ENCODE results near the gene ANKRD10.
"Not testable (repeated sequence)": the region's sequence is repeated elsewhere in the genome, so short reads cannot be mapped to it uniquely, and the experiment has no call there.

Gene ANKRD10

DNA sequence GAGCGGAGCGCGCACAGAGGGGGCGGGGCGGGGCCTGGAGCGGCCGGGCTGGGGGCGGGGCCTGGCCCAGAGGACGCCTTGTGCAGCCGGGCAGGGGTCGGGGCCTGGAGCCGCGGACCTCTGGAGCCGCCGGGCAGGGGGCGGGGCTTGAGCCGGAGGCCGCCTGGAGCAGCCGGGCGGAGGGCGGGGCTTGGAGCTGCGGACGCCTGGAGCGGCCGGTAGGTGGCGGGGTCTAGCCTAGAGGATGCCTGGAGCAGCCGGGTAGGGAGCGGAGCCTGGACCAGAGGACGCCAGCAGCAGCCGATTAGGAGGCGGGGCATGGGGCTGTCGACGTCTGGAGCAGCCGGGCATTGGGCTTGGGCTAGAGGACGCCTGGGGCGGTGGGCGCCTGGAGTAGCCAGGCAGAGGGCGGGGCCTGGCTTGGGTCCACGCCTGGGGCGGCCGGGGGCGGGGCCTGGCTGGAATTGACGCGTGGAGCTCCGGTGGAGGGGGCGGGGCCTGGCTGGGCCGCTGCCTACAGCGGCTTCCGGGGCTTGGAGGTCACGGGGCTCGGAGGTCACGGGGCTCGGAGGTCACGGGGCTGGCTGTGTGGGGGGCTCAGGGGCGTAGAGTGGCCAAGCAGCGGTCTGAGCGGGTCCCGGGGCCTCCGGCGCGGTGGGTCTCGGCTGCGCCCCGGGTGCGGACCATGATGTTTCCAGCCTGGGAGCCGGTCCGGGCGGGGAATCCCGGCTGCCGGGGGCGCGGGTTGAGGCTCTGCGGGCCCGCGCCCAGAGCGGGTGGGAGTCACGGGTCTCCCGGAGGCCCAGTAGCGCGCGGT, at the start of gene ANKRD10:
Gene ANKRD10, minus strand, starts transcription at position 13 of the 817 bp plus-strand sequence. CDS start 135 bp downstream, outside the sequence.
- peak; percentile 100 for DNase-seq

GRCh38 chr13:110964229-110965037, 49.6 kb upstream of the ANKRD10 start:
- no peak for DNase-seq

GRCh38 chr13:110963554-110963970, 48.7 kb upstream of the ANKRD10 start:
- DNase-seq: no peak

DNA sequence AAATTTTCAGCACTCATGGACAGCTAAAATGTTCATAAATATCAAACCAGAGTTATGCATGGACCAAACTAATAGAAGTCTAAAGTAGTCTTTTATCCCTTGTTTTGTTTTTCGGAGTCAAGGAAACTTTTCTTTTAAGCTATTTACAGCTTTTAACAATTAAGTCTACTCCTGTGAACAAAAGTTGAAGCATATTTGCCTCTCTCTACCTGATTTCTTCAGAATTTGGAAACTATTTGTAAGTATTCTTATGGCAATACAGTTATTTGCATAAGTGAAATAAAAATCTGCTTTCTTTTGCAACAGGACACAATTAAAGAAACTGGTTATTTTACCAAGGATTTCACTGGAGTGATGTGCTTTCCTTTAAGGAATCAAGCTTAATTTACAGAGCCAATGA, 47.1 kb upstream of the ANKRD10 start:
- DNase-seq: no peak

DNA sequence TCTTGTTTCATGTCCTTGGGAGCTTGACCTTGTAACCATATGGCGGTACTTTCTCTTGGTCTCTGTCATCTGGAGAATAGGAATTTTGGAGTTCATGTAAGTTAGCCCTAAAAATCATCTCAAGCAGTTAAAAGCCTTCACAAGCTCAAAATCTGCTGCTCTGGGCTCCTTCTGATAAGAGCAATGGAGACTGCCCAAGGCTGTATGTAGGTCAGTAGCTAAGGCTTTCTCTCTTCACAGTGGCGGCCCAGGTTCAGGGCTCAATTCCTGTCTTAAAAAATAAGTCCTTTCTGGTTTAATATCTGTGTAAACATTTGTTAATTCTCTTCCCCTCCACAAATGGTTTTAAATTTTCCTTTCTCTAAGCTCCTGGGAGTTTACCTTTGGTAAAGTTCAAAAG, 45.3 kb upstream of the ANKRD10 start:
- DNase-seq: no peak

- no peak for DNase-seq
Measured at GRCh38 chr13:110957931-110958330, 43.1 kb upstream of the ANKRD10 start.

DNA sequence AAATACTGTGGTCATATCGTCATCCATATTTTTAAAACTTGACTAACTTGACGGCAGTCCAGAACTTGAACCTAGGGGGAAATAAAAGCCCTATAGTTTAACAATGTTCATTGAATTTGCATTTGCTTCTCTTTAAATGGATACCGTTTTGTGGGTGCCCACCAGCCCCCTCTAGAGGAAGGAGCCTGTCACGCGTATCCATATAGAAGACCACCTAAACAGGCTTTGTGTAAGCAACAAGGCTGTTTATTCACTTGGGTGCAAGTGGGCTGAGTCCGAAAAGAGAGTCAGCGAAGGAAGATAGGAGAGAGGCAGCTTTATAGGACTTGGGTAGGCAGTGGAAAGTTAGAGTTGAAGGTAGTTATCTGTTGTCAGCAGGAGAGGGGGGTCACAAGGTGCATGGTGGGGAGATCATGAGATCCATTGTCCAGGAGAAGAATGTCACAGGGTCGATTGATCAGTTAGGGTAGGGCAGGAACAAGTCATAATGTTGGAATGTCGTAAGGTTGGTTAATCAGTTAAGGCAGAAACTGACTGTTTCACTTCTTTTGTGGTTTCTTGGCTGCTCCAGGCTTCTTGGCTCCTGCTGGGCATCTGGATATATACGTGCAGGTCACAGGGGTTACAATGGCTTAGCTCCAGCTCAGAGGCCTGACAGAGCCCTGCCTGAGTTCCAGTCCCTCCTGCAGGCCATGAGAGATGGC, 42.5 kb upstream of the ANKRD10 start:
- no peak for DNase-seq

GRCh38 chr13:110956216-110956615, 41.3 kb upstream of the ANKRD10 start:
- not testable (repeated sequence) for DNase-seq

DNA sequence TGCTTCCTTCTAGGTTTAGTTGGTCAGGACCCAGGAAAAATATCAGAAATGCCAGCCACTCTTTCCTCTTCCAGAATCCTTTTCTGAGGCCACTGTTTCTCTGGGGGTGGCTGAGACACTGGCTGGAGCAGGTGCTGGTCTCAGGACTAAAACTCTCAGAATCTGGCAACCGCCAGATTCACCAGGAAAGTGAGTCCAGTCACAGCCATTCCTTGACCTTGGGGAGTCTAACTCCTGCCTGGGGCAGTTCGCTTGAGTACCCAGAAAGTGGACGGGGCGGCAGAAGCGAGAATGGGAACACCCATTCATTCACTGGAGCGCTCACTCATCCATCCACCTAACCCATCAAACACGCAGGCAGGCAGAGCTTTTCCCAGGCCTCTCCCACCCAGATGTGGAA, 40.7 kb upstream of the ANKRD10 start:
- DNase-seq: not testable (repeated sequence)

GRCh38 chr13:110955072-110955503, 40.2 kb upstream of the ANKRD10 start:
- peak; percentile 50 for DNase-seq

DNA sequence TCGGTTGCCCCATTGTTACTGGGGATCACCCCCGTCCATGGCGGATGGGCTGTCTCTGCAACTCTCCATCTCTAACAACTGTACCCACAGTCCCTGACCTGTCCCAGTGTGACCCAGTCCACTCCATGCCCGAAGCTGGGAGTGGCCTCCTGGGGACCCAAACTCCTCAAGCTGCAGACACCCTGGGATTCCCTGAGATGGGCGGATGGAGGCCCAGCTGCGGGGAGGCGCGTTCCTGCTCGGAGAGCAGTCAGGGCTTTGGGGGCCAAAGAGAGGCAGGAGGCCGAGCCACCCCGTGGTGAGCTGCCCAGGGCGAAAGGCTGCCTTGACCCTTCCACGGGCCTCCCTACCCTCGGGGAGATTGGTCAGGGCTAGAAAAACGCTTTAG, 39.7 kb upstream of the ANKRD10 start:
- DNase-seq: not testable (repeated sequence)

- DNase-seq: no peak
Measured at GRCh38 chr13:110953833-110954532, 39.1 kb upstream of the ANKRD10 start.

DNA sequence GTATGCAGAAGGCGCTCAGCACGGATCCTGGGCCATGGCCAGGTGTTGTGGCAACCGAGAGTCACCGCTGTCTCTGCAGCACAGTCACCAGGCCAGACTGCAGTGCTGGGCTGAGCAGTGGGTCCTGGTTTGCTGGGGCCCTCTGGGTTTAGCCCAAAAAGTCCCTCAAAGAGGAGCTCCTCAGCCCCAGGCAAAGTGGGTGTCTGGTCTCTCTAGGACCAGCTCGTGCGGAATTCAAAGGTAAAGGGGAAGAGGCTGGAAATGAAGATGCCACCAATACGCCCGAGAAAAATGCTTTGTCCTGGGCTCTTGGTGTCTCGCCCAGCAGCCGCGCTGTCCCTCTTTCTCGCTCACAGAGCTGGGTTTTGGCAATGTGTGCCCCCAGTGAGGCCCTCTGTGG, 38.5 kb upstream of the ANKRD10 start:
- DNase-seq: no peak

- DNase-seq: not testable (repeated sequence)
Measured at GRCh38 chr13:110952135-110952534, 37.3 kb upstream of the ANKRD10 start.

GRCh38 chr13:110950819-110951570, 36.1 kb upstream of the ANKRD10 start:
- no peak for DNase-seq

DNA sequence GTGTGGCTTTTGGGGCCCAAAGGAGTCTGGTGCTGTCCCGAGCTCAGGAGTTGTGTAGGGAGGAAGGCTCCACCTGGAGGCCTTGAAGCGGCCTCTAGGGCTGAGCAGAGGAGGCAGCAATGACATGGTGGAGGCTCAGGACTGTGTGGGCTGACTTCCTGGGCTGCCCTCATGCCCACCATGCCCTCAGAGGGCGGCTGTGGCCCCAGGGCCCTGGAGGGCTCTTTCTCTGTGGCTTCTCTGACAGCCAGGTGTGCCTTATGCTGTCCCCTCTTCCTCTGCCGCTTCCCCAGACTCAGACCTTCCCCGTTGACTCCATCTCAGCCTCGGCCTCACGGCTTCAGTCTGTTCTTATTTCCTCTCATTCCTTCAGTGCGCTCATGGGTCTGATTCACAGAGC, 35.5 kb upstream of the ANKRD10 start:
- no peak for DNase-seq

- no peak for DNase-seq
Measured at GRCh38 chr13:110949628-110950027, 34.8 kb upstream of the ANKRD10 start.

DNA sequence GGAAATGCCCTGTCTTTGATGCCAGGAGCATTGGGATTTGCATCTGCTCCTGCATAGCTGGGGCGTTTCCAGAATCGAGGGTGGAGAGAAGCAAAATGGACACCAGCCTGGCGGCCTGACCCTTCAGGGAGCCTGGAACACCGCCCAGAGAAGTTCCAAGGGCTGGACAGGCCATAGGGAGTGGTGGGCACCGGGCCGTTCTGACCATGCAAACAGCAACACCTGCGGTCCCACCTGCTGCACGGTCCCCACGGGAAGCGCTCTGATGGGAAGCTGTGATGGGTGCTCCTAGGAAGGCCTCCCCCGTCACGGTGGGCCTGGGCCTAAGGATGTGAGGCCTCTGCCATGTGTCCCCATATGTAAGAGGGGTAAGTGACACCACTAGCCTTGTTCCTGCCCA, 34.2 kb upstream of the ANKRD10 start:
- no peak for DNase-seq

DNA sequence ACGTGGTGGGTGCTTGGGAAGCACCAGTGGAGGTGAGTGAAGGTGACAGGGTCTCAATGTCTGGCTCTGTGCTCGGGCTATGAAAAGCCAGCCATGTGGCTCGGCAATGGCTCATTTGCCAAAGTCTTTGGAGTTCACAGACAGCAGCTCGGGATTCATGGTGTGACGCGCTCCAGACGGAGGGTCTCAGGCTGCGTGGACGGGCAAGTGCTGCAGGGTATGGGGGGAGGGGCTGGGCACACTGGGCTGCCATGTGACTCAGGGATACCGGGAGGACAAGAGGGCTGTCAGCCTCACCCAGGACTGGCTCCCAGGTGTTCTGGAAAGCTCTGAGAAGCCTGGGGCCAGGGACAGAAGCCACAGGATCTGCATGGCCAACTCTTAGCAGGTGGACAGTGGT, 32.5 kb upstream of the ANKRD10 start:
- DNase-seq: not testable (repeated sequence)

DNA sequence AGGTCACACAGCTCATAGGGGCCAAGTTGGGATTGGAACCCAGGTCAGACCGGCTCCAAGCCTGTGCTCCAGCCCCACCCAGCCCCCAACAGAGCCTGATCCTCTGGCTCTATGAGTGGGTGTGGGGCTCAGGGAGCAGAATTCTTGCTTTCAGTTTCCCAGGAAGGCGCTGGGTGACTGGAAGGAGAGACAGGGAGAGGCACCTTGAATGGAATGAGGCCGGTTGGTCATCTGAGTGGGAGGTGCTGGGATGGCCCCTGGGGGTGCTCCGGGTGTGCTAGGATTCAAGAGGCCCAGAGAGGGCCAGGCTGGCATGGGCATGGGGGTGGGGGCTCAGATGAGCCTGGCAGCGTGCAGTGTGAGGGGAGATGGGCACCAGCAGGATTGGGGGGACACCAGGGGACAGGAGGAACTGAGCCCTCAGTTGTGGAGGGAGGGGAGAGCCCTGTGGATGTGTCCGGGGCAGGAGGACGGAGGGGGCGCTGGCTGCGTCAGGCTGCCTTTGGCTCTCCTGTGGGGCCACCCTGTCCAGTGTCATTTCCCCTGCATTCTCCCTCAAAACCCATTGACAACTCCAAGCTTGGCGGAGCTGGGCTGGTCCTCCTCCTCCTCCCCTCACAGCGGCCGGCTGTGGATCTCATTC, 31.2 kb upstream of the ANKRD10 start:
- no peak for DNase-seq
